ENCODE data around the gene ZNF277. TPM values are rescaled to one million over a fixed set of nuclear protein-coding genes. Genes with fewer than 3 reads are reported as not detected.

ZNF277 gene
- total RNA-seq, 3 donors from 2014 or later = 16.8 to 26.9 (median 22.0) TPM

Other genes starting within 250 kb of the ZNF277 start
- 10 to 100 TPM in 2 of 3 donors, 1 to 10 TPM in 1; 9.2 to 18.4 (median 12.7) TPM for gene DOCK4, start 296 bp upstream of the ZNF277 start, total RNA-seq
- gene IFRD1, start 243.8 kb downstream of the ZNF277 start, total RNA-seq = 10 to 100 TPM; 31.2 to 68.0 (median 47.1) TPM

Measured in mucosa of descending colon (tissue), 3 donors.